ENCODE results near the gene SH3RF2. TPM values are rescaled to one million over a fixed set of nuclear protein-coding genes. Genes with fewer than 3 reads are reported as not detected.

The SH3RF2 gene
- total and polyA plus RNA-seq, 2 experiments from 2014 or later = 35.1 to 35.4 TPM

DNA sequence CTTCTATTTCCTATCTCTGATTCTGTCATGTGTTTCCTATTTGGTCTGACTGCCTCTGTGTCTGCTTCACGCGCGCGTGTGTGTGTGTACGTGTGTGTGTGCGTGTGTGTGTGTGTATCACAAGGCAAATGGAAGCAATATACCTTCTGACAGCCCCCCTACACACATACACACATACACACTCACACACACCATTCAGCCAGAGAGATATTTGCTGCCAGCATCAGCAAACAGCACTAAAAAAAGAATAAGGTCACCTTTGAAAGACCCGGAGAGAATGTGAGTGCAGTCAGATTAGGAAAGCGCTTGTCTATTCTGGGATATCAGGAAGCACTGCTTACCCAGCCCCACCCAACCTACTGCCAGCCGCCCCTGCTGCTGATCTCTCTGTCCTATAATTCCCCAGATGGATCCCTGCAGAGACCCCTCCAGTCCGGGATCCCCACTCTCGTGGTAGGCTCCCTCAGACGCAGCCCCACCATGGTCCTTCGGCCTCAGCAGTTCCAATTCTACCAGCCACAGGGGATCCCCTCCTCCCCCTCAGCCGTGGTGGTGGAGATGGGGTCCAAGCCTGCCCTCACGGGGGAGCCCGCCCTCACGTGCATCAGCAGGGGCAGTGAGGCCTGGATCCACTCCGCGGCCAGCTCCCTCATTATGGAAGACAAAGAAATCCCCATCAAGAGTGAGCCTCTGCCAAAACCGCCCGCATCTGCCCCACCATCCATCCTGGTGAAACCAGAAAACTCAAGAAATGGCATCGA, 123.3 kb downstream of the SH3RF2 start:
- no peaks in the 10 kb centered on the region for H3K27me3 ChIP-seq
- no peaks in the 10 kb centered on the region for H3K36me3 ChIP-seq (replicated peaks; ENCODE audit: insufficient read depth, low read depth)
- TF ChIP-seq EZH2 (IDR thresholded peaks at IDR 0.05; ENCODE audit: borderline replicate concordance) (no peak), EZH2phosphoT487 (IDR thresholded peaks at IDR 0.05; ENCODE audit: low read depth, severe bottlenecking, unreplicated experiment) (no peak)
- TF ChIP-seq, protein P1, sequence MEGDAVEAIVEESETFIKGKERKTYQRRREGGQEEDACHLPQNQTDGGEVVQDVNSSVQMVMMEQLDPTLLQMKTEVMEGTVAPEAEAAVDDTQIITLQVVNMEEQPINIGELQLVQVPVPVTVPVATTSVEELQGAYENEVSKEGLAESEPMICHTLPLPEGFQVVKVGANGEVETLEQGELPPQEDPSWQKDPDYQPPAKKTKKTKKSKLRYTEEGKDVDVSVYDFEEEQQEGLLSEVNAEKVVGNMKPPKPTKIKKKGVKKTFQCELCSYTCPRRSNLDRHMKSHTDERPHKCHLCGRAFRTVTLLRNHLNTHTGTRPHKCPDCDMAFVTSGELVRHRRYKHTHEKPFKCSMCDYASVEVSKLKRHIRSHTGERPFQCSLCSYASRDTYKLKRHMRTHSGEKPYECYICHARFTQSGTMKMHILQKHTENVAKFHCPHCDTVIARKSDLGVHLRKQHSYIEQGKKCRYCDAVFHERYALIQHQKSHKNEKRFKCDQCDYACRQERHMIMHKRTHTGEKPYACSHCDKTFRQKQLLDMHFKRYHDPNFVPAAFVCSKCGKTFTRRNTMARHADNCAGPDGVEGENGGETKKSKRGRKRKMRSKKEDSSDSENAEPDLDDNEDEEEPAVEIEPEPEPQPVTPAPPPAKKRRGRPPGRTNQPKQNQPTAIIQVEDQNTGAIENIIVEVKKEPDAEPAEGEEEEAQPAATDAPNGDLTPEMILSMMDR (IDR thresholded peaks at IDR 0.05; ENCODE audit: poor library complexity) = no peak
- no peaks in the 10 kb centered on the region for H4K20me1 ChIP-seq (ENCODE audit: insufficient read depth, poor library complexity, severe bottlenecking)
- H3K4me2 ChIP-seq = no peak overlapping the region
- no peak overlapping the region for H3K4me3 ChIP-seq
- no peak overlapping the region for H2AFZ ChIP-seq
- H3K27ac ChIP-seq = no peak overlapping the region
- H3K9me2 ChIP-seq (replicated peaks; ENCODE audit: insufficient read depth) = no peaks in the 10 kb centered on the region
- H3K79me2 ChIP-seq = no peaks in the 10 kb centered on the region
- no peaks in the 10 kb centered on the region for H3K4me1 ChIP-seq (ENCODE audit: insufficient read depth)
- H3K9me3 ChIP-seq (ENCODE audit: low read depth) = no peaks in the 10 kb centered on the region
- WGBS (ENCODE audit: low lambda C conversion rate, missing lambda C conversion rate) = 84% methylated on average over 22 of the region's 22 CpGs
- no peak for DNase-seq (ENCODE audit: low spot score)

DNA sequence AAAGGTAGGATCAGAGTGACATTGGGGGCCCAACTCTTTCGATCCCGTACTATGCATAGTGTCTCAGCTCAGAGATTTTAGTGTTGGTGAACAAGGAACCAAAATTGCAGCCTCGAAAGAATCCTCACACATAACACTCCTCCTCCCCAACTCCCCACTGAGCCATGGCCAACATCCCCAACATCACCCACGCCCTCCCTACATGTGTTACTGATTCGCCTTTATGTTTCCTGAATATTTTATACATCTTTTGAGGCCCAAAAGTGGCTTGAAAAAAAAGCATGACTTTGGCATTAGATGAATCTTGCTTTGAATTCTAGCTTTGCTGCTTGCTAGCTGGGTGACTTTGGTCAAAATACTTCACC, 123.8 kb downstream of the SH3RF2 start:
- WGBS (ENCODE audit: low lambda C conversion rate, missing lambda C conversion rate) = 98% methylated on average over 5 of the region's 5 CpGs
- no peak for TF ChIP-seq EZH2phosphoT487 (IDR thresholded peaks at IDR 0.05; ENCODE audit: low read depth, severe bottlenecking, unreplicated experiment)
- TF ChIP-seq EZH2 (IDR thresholded peaks at IDR 0.05; ENCODE audit: borderline replicate concordance) = no peak
- TF ChIP-seq, protein P1 (IDR thresholded peaks at IDR 0.05; ENCODE audit: poor library complexity) = no peak

DNA sequence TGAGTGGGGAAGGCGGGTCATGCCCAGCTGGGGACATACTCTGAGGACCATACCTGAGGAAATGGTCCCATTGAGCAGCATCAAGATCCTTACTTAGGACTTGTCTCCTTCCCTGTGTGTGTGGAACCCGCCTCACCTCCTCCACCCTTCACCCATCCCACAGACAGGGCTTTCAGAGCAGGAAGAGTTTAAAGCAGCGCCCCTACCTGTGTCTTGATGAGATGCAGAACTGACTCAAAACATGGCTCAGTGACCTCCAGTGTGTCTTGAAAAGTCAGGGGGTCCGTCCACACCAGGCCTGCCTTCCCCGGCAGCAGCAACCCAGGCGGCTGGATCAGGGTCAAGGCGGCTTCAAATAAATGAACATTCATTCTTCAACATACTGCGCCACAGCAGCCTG, 130.6 kb downstream of the SH3RF2 start:
- DNase-seq (ENCODE audit: low spot score) = no peak
- Histone ChIP-seq H4K20me1 (ENCODE audit: insufficient read depth, poor library complexity, severe bottlenecking) (no peaks in the 10 kb centered on the region), H3K4me3 (no peak overlapping the region), H3K4me1 (ENCODE audit: insufficient read depth) (no peaks in the 10 kb centered on the region), H3K4me2 (no peak overlapping the region), H3K9me2 (replicated peaks; ENCODE audit: insufficient read depth) (no peaks in the 10 kb centered on the region), H3K27ac (no peak overlapping the region), H3K9me3 (ENCODE audit: low read depth) (no peaks in the 10 kb centered on the region), H3K79me2 (no peaks in the 10 kb centered on the region), H2AFZ (no peak overlapping the region), H3K36me3 (replicated peaks; ENCODE audit: insufficient read depth, low read depth) (no peaks in the 10 kb centered on the region), H3K27me3 (no peaks in the 10 kb centered on the region)
- 86% methylated on average over 8 of the region's 8 CpGs for WGBS (ENCODE audit: low lambda C conversion rate, missing lambda C conversion rate)
- no peak for TF ChIP-seq EZH2phosphoT487 (IDR thresholded peaks at IDR 0.05; ENCODE audit: low read depth, severe bottlenecking, unreplicated experiment)
- TF ChIP-seq EZH2 (IDR thresholded peaks at IDR 0.05; ENCODE audit: borderline replicate concordance) = no peak
- TF ChIP-seq, protein P1 (IDR thresholded peaks at IDR 0.05; ENCODE audit: poor library complexity) = no peak

More for the DNA sequence above, 123.8 kb downstream of the SH3RF2 start:
- Histone ChIP-seq H3K27ac (no peak overlapping the region), H3K27me3 (no peaks in the 10 kb centered on the region), H3K4me2 (no peak overlapping the region), H4K20me1 (ENCODE audit: insufficient read depth, poor library complexity, severe bottlenecking) (no peaks in the 10 kb centered on the region), H2AFZ (no peak overlapping the region), H3K4me1 (ENCODE audit: insufficient read depth) (no peaks in the 10 kb centered on the region), H3K36me3 (replicated peaks; ENCODE audit: insufficient read depth, low read depth) (no peaks in the 10 kb centered on the region), H3K4me3 (no peak overlapping the region), H3K9me2 (replicated peaks; ENCODE audit: insufficient read depth) (no peaks in the 10 kb centered on the region), H3K9me3 (ENCODE audit: low read depth) (no peaks in the 10 kb centered on the region), H3K79me2 (no peaks in the 10 kb centered on the region)
- DNase-seq (ENCODE audit: low spot score) = no peak
